ENCODE data around the gene GPR15.

GPR15 gene

DNA sequence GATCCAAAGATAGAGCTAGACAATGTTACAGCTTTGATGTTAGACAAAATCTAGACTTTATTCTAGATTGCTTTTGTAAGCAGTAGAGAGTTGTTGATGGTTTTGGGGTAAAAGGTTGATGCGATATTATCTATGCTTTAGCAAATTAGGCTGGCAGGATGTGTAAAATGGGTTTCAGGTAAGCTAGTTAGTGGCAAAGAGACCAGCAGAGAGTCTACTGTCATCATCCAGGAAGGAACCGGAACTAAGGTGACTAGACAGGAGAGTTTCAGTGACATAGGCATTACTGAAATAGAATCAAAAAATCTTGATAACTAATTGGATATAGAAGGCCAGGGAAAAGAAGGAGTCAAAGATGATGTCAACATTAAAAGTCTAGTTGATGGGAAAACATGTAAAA lies 23.2 kb upstream of the GPR15 start (continued):
- TF ChIP-seq, protein P1, sequence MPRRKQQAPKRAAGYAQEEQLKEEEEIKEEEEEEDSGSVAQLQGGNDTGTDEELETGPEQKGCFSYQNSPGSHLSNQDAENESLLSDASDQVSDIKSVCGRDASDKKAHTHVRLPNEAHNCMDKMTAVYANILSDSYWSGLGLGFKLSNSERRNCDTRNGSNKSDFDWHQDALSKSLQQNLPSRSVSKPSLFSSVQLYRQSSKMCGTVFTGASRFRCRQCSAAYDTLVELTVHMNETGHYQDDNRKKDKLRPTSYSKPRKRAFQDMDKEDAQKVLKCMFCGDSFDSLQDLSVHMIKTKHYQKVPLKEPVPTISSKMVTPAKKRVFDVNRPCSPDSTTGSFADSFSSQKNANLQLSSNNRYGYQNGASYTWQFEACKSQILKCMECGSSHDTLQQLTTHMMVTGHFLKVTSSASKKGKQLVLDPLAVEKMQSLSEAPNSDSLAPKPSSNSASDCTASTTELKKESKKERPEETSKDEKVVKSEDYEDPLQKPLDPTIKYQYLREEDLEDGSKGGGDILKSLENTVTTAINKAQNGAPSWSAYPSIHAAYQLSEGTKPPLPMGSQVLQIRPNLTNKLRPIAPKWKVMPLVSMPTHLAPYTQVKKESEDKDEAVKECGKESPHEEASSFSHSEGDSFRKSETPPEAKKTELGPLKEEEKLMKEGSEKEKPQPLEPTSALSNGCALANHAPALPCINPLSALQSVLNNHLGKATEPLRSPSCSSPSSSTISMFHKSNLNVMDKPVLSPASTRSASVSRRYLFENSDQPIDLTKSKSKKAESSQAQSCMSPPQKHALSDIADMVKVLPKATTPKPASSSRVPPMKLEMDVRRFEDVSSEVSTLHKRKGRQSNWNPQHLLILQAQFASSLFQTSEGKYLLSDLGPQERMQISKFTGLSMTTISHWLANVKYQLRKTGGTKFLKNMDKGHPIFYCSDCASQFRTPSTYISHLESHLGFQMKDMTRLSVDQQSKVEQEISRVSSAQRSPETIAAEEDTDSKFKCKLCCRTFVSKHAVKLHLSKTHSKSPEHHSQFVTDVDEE (CRISPR knock-in tag; IDR thresholded peaks at IDR 0.05) = no peak
- TF ChIP-seq, protein P2, sequence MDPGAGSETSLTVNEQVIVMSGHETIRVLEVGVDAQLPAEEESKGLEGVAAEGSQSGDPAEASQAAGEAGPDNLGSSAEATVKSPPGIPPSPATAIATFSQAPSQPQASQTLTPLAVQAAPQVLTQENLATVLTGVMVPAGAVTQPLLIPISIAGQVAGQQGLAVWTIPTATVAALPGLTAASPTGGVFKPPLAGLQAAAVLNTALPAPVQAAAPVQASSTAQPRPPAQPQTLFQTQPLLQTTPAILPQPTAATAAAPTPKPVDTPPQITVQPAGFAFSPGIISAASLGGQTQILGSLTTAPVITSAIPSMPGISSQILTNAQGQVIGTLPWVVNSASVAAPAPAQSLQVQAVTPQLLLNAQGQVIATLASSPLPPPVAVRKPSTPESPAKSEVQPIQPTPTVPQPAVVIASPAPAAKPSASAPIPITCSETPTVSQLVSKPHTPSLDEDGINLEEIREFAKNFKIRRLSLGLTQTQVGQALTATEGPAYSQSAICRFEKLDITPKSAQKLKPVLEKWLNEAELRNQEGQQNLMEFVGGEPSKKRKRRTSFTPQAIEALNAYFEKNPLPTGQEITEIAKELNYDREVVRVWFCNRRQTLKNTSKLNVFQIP (CRISPR knock-in tag; IDR thresholded peaks at IDR 0.05; ENCODE audit: borderline replicate concordance, low read depth) = no peak
- TF ChIP-seq TCF4 (CRISPR knock-in tag; IDR thresholded peaks at IDR 0.05; ENCODE audit: borderline replicate concordance) (no peak), BACH2 (CRISPR knock-in tag; IDR thresholded peaks at IDR 0.05; ENCODE audit: borderline replicate concordance) (no peak), OSR1 (CRISPR knock-in tag; IDR thresholded peaks at IDR 0.05) (no peak)

DNA sequence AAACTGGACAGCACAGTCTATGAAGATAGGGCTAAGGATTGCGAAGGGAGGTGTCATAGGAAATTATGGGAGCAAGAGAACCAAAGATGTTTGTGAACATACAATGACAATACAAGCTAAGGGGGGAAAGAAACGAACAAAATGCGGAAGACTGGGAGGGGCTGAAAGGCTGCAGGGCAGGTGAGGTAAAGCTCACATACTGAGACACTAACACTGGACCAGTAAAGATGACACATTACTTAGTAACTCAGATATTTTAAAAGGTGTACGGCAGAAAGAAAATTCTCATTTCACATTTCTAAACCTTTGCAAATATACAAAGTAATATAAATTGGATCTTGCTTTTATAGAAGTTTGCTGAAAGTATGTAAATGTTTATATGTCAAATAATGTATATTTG lies 19.2 kb upstream of the GPR15 start:
- TF ChIP-seq TOX (CRISPR knock-in tag; IDR thresholded peaks at IDR 0.05; ENCODE audit: borderline replicate concordance) (no peak), ESRRG (CRISPR knock-in tag; IDR thresholded peaks at IDR 0.05) (no peak), ZC3H10 (CRISPR knock-in tag; IDR thresholded peaks at IDR 0.05) (no peak)
- ATAC-seq = no peak

DNA sequence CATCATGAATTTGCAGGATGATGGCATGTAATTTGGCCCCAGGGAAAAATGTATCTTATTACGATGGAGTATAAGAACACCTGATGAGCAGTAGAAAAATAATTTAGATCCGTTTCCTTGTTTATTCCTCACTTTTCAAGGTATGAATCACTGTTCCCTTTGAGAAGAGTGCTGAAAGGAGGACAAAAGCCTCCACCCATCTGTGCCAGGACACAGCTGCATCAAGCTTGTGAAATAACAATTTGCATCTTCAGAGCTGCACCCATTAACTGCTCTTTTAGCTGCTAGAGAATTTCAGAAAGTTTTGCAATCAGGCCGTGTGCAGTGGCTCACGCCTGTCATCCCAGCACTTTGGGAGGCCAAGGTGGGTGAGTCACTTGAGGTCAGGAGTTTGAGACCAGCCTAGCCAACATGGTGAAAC lies 18.7 kb upstream of the GPR15 start:
- no peak for TF ChIP-seq SNAI2 (CRISPR knock-in tag; IDR thresholded peaks at IDR 0.05)
- TF ChIP-seq ISL1 (CRISPR knock-in tag; IDR thresholded peaks at IDR 0.05) = no peak
- TF ChIP-seq, protein P3, sequence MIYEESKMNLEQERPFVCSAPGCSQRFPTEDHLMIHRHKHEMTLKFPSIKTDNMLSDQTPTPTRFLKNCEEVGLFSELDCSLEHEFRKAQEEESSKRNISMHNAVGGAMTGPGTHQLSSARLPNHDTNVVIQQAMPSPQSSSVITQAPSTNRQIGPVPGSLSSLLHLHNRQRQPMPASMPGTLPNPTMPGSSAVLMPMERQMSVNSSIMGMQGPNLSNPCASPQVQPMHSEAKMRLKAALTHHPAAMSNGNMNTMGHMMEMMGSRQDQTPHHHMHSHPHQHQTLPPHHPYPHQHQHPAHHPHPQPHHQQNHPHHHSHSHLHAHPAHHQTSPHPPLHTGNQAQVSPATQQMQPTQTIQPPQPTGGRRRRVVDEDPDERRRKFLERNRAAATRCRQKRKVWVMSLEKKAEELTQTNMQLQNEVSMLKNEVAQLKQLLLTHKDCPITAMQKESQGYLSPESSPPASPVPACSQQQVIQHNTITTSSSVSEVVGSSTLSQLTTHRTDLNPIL (CRISPR knock-in tag; IDR thresholded peaks at IDR 0.05; ENCODE audit: low read depth) = no peak
- TF ChIP-seq ARNTL (CRISPR knock-in tag; IDR thresholded peaks at IDR 0.05; ENCODE audit: borderline replicate concordance, low read depth) = no peak
- TF ChIP-seq, protein P2 (CRISPR knock-in tag; IDR thresholded peaks at IDR 0.05; ENCODE audit: borderline replicate concordance, low read depth) = no peak
- no peak for TF ChIP-seq RARB (CRISPR knock-in tag; IDR thresholded peaks at IDR 0.05)
- no peak for TF ChIP-seq BACH2 (CRISPR knock-in tag; IDR thresholded peaks at IDR 0.05; ENCODE audit: borderline replicate concordance)
- TF ChIP-seq ESRRG (CRISPR knock-in tag; IDR thresholded peaks at IDR 0.05) = no peak
- TF ChIP-seq, protein P4, sequence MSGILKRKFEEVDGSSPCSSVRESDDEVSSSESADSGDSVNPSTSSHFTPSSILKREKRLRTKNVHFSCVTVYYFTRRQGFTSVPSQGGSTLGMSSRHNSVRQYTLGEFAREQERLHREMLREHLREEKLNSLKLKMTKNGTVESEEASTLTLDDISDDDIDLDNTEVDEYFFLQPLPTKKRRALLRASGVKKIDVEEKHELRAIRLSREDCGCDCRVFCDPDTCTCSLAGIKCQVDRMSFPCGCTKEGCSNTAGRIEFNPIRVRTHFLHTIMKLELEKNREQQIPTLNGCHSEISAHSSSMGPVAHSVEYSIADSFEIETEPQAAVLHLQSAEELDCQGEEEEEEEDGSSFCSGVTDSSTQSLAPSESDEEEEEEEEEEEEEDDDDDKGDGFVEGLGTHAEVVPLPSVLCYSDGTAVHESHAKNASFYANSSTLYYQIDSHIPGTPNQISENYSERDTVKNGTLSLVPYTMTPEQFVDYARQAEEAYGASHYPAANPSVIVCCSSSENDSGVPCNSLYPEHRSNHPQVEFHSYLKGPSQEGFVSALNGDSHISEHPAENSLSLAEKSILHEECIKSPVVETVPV (CRISPR knock-in tag; IDR thresholded peaks at IDR 0.05) = no peak
- TF ChIP-seq ZC3H10 (CRISPR knock-in tag; IDR thresholded peaks at IDR 0.05) = no peak
- TF ChIP-seq, protein P1 (CRISPR knock-in tag; IDR thresholded peaks at IDR 0.05) = no peak
- TF ChIP-seq ZNF70 (CRISPR knock-in tag; IDR thresholded peaks at IDR 0.05) = no peak
- no peak for TF ChIP-seq GLIS3 (CRISPR knock-in tag; IDR thresholded peaks at IDR 0.05)
- TF ChIP-seq ZFP30 (CRISPR knock-in tag; IDR thresholded peaks at IDR 0.05) = no peak
- TF ChIP-seq PPARA (CRISPR knock-in tag; IDR thresholded peaks at IDR 0.05; ENCODE audit: borderline replicate concordance) = no peak
- no peak for TF ChIP-seq CSDC2 (CRISPR knock-in tag; IDR thresholded peaks at IDR 0.05)
- no peak for ATAC-seq
